Measurements from ENCODE around the gene SIRT4.

SIRT4 gene

DNA sequence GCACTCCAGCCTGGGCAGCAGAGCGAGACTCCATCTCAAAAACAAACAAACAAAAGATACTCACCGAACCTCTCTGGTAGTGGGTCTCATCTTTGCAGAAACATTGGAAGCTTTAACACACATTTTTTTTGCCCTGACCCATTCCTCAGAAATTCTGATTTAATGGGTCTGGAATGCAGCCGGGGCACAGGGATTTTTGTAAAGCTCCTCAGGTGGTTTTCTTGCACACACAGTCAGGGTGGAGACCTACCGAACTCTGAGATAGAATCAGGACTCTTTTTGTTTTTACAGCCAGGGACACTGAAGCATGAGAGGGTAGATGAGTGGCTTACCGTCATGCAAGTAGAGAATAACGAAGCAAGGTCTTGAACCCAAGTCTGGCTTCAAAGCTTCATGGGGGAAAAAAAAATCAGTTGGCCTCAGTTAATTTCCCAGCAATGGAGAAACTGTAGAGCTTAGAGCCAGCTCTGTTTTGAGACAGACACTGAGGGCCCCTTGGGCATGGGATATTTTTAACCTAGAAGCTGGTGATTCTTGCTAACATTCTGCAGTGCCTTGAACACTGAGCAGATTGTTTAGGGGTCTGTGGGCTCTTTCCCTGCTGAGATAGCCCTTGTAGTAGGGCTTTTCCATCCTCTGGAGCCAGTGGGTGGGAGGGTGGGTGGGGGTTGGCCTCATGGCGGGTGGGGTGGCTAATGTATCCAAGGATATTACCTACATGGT is 15.2 kb upstream of the SIRT4 start:
- DNase-seq (ENCODE audit: insufficient read length, low spot score) (no peak), FAIRE-seq (no peak)
- TF ChIP-seq, protein P1, sequence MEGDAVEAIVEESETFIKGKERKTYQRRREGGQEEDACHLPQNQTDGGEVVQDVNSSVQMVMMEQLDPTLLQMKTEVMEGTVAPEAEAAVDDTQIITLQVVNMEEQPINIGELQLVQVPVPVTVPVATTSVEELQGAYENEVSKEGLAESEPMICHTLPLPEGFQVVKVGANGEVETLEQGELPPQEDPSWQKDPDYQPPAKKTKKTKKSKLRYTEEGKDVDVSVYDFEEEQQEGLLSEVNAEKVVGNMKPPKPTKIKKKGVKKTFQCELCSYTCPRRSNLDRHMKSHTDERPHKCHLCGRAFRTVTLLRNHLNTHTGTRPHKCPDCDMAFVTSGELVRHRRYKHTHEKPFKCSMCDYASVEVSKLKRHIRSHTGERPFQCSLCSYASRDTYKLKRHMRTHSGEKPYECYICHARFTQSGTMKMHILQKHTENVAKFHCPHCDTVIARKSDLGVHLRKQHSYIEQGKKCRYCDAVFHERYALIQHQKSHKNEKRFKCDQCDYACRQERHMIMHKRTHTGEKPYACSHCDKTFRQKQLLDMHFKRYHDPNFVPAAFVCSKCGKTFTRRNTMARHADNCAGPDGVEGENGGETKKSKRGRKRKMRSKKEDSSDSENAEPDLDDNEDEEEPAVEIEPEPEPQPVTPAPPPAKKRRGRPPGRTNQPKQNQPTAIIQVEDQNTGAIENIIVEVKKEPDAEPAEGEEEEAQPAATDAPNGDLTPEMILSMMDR (IDR thresholded peaks at IDR 0.05; ENCODE audit: insufficient read depth, missing control alignments), result no peak

DNA sequence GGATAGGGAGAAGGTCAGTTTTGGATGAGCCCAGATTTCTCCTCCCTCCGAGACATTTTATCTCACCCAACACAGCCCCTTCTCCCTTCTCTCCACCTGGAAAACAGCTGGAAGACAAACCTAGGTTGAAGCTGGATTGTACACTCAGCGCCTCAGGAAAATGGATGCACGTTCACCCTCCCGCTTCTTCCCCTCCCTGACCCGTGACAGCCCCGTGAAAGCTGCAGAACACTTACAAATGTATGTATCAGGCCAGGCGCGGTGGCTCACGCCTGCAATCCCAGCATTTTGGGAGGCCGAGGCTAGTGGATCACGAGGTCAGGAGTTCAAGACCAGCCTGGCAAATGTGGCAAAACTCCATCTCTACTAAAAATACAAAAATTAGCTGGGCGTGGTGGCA is 14.6 kb upstream of the SIRT4 start:
- TF ChIP-seq, protein P1 (IDR thresholded peaks at IDR 0.05; ENCODE audit: insufficient read depth, missing control alignments), result no peak
- no peak for DNase-seq (ENCODE audit: insufficient read length, low spot score)
- FAIRE-seq, result no peak

DNA sequence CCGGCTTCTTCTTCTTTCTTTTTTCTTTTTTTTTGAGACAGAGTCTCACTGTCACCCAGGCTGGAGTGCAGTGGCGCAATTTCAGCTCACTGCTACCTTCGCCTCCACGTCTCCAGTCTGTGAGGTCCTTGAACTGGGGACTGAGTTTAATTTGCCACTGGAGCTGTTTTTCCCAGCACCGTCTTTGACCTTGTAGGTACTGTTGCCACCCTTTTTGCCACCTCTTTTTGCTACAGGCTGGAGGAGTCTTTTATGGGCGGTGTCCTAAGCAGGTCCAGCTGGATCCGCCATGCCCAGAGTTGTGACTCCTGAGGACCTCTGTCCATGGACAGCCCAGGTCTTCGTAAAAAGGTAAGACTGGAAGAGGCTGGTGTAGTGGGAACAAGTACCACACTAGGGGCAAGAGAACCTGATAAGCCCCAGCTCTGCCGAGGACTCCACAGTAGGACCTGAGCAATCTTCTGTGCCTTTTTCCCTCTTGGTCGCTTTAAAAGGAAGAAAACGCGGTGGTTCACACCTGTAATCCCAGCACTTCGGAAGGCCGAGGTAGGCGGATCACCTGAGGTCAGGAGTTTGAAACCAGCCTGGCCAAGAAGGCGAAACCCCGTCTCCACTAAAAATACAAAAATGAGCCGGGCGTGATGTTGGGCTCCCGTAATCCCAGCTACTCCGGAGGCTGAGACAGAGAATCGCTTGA is 11.4 kb upstream of the SIRT4 start:
- FAIRE-seq (no peak), DNase-seq (ENCODE audit: insufficient read length, low spot score) (no peak)

DNA sequence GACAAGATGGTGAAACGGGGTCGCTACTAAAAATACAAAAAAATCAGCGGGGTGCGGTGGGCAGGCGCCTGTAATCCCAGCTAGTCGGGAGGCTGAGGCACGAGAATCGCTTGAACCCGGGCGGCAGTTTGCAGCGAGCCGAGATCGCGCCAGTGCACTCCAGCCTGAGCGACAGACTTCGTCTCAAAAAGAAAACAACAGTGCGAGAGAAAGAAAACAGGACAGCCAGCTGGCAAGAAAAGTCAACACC is 9.8 kb upstream of the SIRT4 start:
- no peak for FAIRE-seq
- TF ChIP-seq, protein P1 (IDR thresholded peaks at IDR 0.05; ENCODE audit: insufficient read depth, missing control alignments), result no peak

More for the DNA sequence above, 11.4 kb upstream of the SIRT4 start:
- TF ChIP-seq, protein P1 (IDR thresholded peaks at IDR 0.05; ENCODE audit: insufficient read depth, missing control alignments), result no peak

DNA sequence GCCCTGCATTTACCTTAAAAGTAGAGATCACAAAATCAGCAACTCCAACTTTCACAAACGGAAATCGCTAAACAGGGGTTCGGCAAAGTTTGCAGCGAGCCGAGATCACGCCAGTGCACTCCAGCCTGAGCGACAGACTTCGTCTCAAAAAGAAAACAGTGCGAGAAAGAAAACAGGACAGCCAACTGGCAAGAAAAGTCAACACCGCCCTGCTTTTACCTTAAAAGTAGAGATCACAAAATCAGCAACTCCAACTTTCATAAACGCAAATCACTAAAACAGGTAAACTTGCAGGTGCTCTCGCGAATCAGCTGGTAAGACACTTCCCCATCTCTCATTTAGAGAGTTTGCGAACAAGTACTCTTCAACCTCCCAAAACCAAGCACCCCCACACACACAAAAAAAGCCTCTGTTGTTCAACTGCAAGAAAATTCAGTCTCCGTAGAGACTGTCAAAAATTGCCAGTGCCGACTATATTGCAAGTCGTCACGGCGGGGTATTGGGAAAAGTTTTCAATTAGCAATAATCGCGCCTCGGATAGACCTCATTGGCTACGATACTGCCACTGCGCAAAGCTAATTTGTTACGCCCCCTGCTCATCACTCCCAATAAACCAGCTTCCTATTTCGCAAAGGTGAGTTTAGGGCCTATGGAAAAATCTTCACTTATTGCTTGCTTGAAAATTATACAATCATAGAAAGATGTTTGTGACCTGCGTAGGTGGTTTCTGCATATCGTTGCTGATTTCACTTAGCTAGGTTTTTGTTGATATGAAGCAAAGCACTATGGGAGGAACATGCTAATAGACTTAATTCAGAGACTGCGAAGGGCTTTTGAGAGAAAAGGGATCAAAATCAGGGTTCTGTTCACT is 9.2 kb upstream of the SIRT4 start, which contains the start of gene RNU4-1:
RNU4-1 (minus strand) TSS at position 577 of the 871 bp plus-strand sequence.
- TF ChIP-seq, protein P1 (IDR thresholded peaks at IDR 0.05; ENCODE audit: insufficient read depth, missing control alignments), result no peak
- DNase-seq (ENCODE audit: insufficient read length, low spot score) (no peak), FAIRE-seq (peak; percentile 48)

More for the DNA sequence above, 9.8 kb upstream of the SIRT4 start:
- no peak for DNase-seq (ENCODE audit: insufficient read length, low spot score)

DNA sequence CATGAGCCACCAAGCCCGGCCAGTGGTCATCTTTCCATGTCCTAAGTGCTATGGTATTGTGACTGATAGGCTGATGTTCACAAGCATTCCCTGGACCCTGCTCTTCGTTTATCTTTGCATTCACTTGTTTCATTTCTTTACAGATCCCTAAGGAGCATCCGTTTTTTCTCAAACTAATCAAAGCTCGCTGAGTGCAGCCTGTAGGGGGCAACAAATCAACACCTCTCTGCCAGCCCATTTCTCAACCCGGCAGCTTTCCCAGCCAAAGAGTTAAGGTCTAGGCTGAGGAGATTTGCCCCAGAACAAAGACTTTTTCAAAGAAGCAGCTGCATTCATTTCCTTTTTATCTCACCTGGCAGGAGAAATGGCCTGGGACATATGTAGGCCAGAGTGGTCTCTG is 12.1 kb downstream of the SIRT4 start:
- TF ChIP-seq, protein P1 (IDR thresholded peaks at IDR 0.05; ENCODE audit: insufficient read depth, missing control alignments), result peak; percentile 26
- no peak for DNase-seq (ENCODE audit: insufficient read length, low spot score)
- no peak for FAIRE-seq

All from D721Med (cell line).